GM18511 (cell line): Measurements from ENCODE around the gene ANKRD22.
"Not testable (repeated sequence)": the region's sequence is repeated elsewhere in the genome, so short reads cannot be mapped to it uniquely, and the experiment has no call there.

ENCODE experiments used
- ATAC-seq: cut with Tn5 transposase; IDR thresholded peaks from one replicate; pipeline ENCODE4 v1.9.1; 2021; ENCODE audit warnings: mild to moderate bottlenecking, moderate library complexity; ENCODE audit not compliant: unreplicated experiment

ANKRD22 gene

GRCh38 chr10:88838766-88839350 is 12.8 kb downstream of the ANKRD22 start:
- no peak for ATAC-seq

GRCh38 chr10:88837632-88838031 is 14.0 kb downstream of the ANKRD22 start:
- not testable (repeated sequence) for ATAC-seq

- no peak for ATAC-seq
Measured at GRCh38 chr10:88835910-88836221, 15.8 kb downstream of the ANKRD22 start.

GRCh38 chr10:88835096-88835909 is 16.3 kb downstream of the ANKRD22 start:
- ATAC-seq = peak; percentile 87

GRCh38 chr10:88833723-88834122 is 17.9 kb downstream of the ANKRD22 start:
- ATAC-seq = no peak

GRCh38 chr10:88833156-88833555 is 18.5 kb downstream of the ANKRD22 start:
- ATAC-seq = no peak

- no peak for ATAC-seq
Measured at GRCh38 chr10:88832376-88832775, 19.3 kb downstream of the ANKRD22 start.

GRCh38 chr10:88831709-88832108 is 19.9 kb downstream of the ANKRD22 start:
- no peak for ATAC-seq

- no peak for ATAC-seq
Measured at GRCh38 chr10:88830643-88831268, 20.9 kb downstream of the ANKRD22 start.

- ATAC-seq = no peak
Measured at GRCh38 chr10:88828310-88828709, 23.3 kb downstream of the ANKRD22 start.

- ATAC-seq = no peak
Measured at GRCh38 chr10:88827671-88828070, 24.0 kb downstream of the ANKRD22 start.

GRCh38 chr10:88826388-88826787 is 25.3 kb downstream of the ANKRD22 start:
- ATAC-seq = no peak

GRCh38 chr10:88820748-88821401 is 30.8 kb downstream of the ANKRD22 start:
- ATAC-seq = no peak

- no peak for ATAC-seq
Measured at GRCh38 chr10:88819290-88819689, 32.4 kb downstream of the ANKRD22 start.

GRCh38 chr10:88813200-88813599 is 38.4 kb downstream of the ANKRD22 start:
- ATAC-seq = no peak

- ATAC-seq = no peak
Measured at GRCh38 chr10:88810196-88810961, 41.3 kb downstream of the ANKRD22 start.

GRCh38 chr10:88809621-88810020 is 42.0 kb downstream of the ANKRD22 start:
- no peak for ATAC-seq

- no peak for ATAC-seq
Measured at GRCh38 chr10:88805924-88806323, 45.7 kb downstream of the ANKRD22 start.

GRCh38 chr10:88805361-88805760 is 46.3 kb downstream of the ANKRD22 start:
- no peak for ATAC-seq

GRCh38 chr10:88804083-88804812 is 47.4 kb downstream of the ANKRD22 start:
- ATAC-seq = no peak
